A549 (cell line): ENCODE measurements around the gene DIP2C. TPM values are rescaled to one million over a fixed set of nuclear protein-coding genes. Genes with fewer than 3 reads are reported as not detected.
"Not testable (repeated sequence)": the region's sequence is repeated elsewhere in the genome, so short reads cannot be mapped to it uniquely, and the experiment has no call there.

Source experiments
- ATAC-seq, 2 experiments: fragments of 200-7000 bp in 1 of 2; fragments of >200 bp in 1 of 2; cut with Nextera tagmentation in 1 of 2; cut with Tn5 transposase in 1 of 2; 3 replicates each; pipeline versions ENCODE4 v1.8.0 to v1.9.1; 2018 to 2020; ENCODE audit warnings: mild to moderate bottlenecking in 1 of 2, moderate library complexity in 1 of 2
- CTCF ChIA-PET: fragments of 300-600 bp; sonication (Branson Sonifier 250); formaldehyde crosslinking; extraction: SDS; loops from one replicate; lab custom pipeline; 2021; ENCODE audit warnings: antibody characterized with exemption, inconsistent platforms; lab: Yijun Ruan, JAX
- POLR2A ChIA-PET: fragments of 350-600 bp; formaldehyde crosslinking; extraction: SDS; loops from one replicate; lab custom pipeline; 2021; ENCODE audit warnings: antibody characterized with exemption, inconsistent platforms; lab: Yijun Ruan, JAX
- DNase-seq, 2 experiments: peaks; one replicate each; pipeline versions ENCODE4 v3.0.0 to v3.0.0-alpha.2; 2011 to 2016; ENCODE audit warnings: low read depth in 1 of 2, low spot score in 1 of 2
- FAIRE-seq: peaks from 2 replicates; lab custom pipeline; 2011; peaks lifted over from hg19 to GRCh38; lab: Jason Lieb, UNC
- H3K27ac ChIP-seq, 2 experiments: fragments of >200 bp; sonication (Bioruptor Twin); formaldehyde crosslinking; 3 replicates each; pipeline ENCODE4 v1.5.1; 2016 to 2017
- H3K4me1 ChIP-seq: fragments of >200 bp; sonication (Bioruptor Twin); formaldehyde crosslinking; 3 replicates; pipeline ENCODE4 v1.6.1; 2016
- H3K4me2 ChIP-seq: fragments of >200 bp; sonication (Bioruptor Twin); formaldehyde crosslinking; 3 replicates; pipeline ENCODE4 v1.6.1; 2016
- H3K4me3 ChIP-seq: fragments of >200 bp; sonication (Bioruptor Twin); formaldehyde crosslinking; 3 replicates; pipeline ENCODE4 v1.5.1; 2016
- H3K9me3 ChIP-seq: fragments of >200 bp; sonication (Bioruptor Twin); formaldehyde crosslinking; 3 replicates; pipeline ENCODE4 v1.6.1; 2016
- CEBPB ChIP-seq, 2 experiments: fragments of >200 bp in 1 of 2; sonication (Bioruptor Twin) in 1 of 2; formaldehyde crosslinking in 1 of 2; IDR thresholded peaks; 2 replicates each; pipeline ENCODE4 v1.6.1; 2012 to 2016
- CHD2 ChIP-seq: fragments of 150-350 bp; IDR thresholded peaks from 2 replicates; pipeline ENCODE4 v1.6.1; 2014; ENCODE audit warnings: low read length; ENCODE audit not compliant: partially characterized antibody
- CHD4 ChIP-seq: fragments of 200-600 bp; sonication (generic); IDR thresholded peaks from 2 replicates; pipeline ENCODE4 v1.6.1; 2016; ENCODE audit warnings: antibody characterized with exemption, mild to moderate bottlenecking, borderline replicate concordance
- EHF ChIP-seq: fragments of 250-450 bp; sonication (Bioruptor Pico); IDR thresholded peaks from 2 replicates; pipeline ENCODE4 v1.5.0; 2020; ENCODE audit warnings: mild to moderate bottlenecking
- EP300 ChIP-seq, 2 experiments: fragments of >200 bp; sonication (Bioruptor Twin); formaldehyde crosslinking; IDR thresholded peaks; 2 replicates in 1 of 2; 3 replicates in 1 of 2; pipeline ENCODE4 v1.6.1; 2016 to 2017
- FOSB ChIP-seq: fragments of 250-450 bp; sonication (Bioruptor Pico); IDR thresholded peaks from 2 replicates; pipeline ENCODE4 v1.5.0; 2020; ENCODE audit warnings: mild to moderate bottlenecking, moderate library complexity
- FOSL2 ChIP-seq, 2 experiments: fragments of 450-650 bp in 1 of 2; fragments of >200 bp in 1 of 2; sonication (Bioruptor Twin) in 1 of 2; formaldehyde crosslinking; IDR thresholded peaks; 2 replicates each; pipeline versions ENCODE4 v1.5.0 to v1.6.1; 2016 to 2020; ENCODE audit warnings: mild to moderate bottlenecking in 1 of 2, moderate library complexity in 1 of 2
- GATA3 ChIP-seq: IDR thresholded peaks from 2 replicates; pipeline ENCODE4 v1.6.1; 2012; ENCODE audit warnings: borderline replicate concordance
- HEYL ChIP-seq: fragments of 250-450 bp; sonication (Bioruptor Pico); IDR thresholded peaks from 2 replicates; pipeline ENCODE4 v1.8.0; 2021; ENCODE audit warnings: mild to moderate bottlenecking, moderate library complexity
- HOXA7 ChIP-seq: fragments of 250-450 bp; sonication (Bioruptor Pico); IDR thresholded peaks from 2 replicates; pipeline ENCODE4 v1.5.0; 2020; ENCODE audit warnings: mild to moderate bottlenecking, moderate library complexity
- HOXB13 ChIP-seq: fragments of 250-450 bp; sonication (Bioruptor Pico); IDR thresholded peaks from 2 replicates; pipeline ENCODE4 v1.5.0; 2020; ENCODE audit warnings: low read depth, mild to moderate bottlenecking, moderate library complexity
- JUN ChIP-seq, 2 experiments: fragments of >200 bp; sonication (Bioruptor Twin); formaldehyde crosslinking; IDR thresholded peaks; 2 replicates in 1 of 2; 3 replicates in 1 of 2; pipeline ENCODE4 v1.6.1; 2016 to 2017
- JUNB ChIP-seq: fragments of >200 bp; sonication (Bioruptor Twin); formaldehyde crosslinking; IDR thresholded peaks from 2 replicates; pipeline ENCODE4 v1.6.1; 2016
- MAFK ChIP-seq: fragments of 450-650 bp; IDR thresholded peaks from 2 replicates; pipeline ENCODE4 v1.6.1; 2014; ENCODE audit not compliant: partially characterized antibody
- MAZ ChIP-seq: fragments of 150-350 bp; IDR thresholded peaks from 2 replicates; pipeline ENCODE4 v1.6.1; 2014; ENCODE audit warnings: antibody characterized with exemption, low read depth, low read length, borderline replicate concordance
- NFE2L2 ChIP-seq: fragments of 150-350 bp; conservative IDR thresholded peaks from 2 replicates; pipeline ENCODE4 v1.6.1; 2014; ENCODE audit warnings: low read length
- NPAS2 ChIP-seq: fragments of 250-450 bp; sonication (Bioruptor Pico); IDR thresholded peaks from 2 replicates; pipeline ENCODE4 v1.8.0; 2022; ENCODE audit warnings: mild to moderate bottlenecking, moderate library complexity, borderline replicate concordance
- POLR2A ChIP-seq: IDR thresholded peaks from 2 replicates; pipeline ENCODE4 v1.6.1; 2012; ENCODE audit warnings: mild to moderate bottlenecking, low read length
- POLR2AphosphoS2 ChIP-seq: conservative IDR thresholded peaks from 2 replicates; pipeline ENCODE4 v1.6.1; 2012; ENCODE audit warnings: low read length, improper control_type of control experiment, inconsistent platforms
- RCOR1 ChIP-seq: fragments of 150-350 bp; IDR thresholded peaks from 2 replicates; pipeline ENCODE4 v1.6.1; 2014; ENCODE audit warnings: antibody characterized with exemption, low read length, low read depth
- RNF2 ChIP-seq: fragments of 200-600 bp; sonication (generic); IDR thresholded peaks from 2 replicates; pipeline ENCODE4 v1.6.1; 2016; ENCODE audit warnings: low read depth, mild to moderate bottlenecking, antibody characterized with exemption, moderate library complexity, borderline replicate concordance
- SREBF2 ChIP-seq: fragments of 450-650 bp; IDR thresholded peaks from 2 replicates; pipeline ENCODE4 v1.6.1; 2014; ENCODE audit warnings: mild to moderate bottlenecking, moderate library complexity
- ZFP36 ChIP-seq: fragments of 450-650 bp; IDR thresholded peaks from 2 replicates; pipeline ENCODE4 v1.6.1; 2014; ENCODE audit warnings: borderline replicate concordance; ENCODE audit not compliant: partially characterized antibody
- ZSCAN20 ChIP-seq: fragments of 250-450 bp; sonication (Bioruptor Pico); IDR thresholded peaks from 2 replicates; pipeline ENCODE4 v1.8.0; 2022; ENCODE audit warnings: mild to moderate bottlenecking, moderate library complexity
- WGBS: methylation state at CpG from one replicate; pipeline ENCODE4 v1.1.6; 2017; ENCODE audit errors: missing lambda C conversion rate; 5-methylcytosine and 5-hydroxymethylcytosine counted together
- polyA plus RNA-seq, 4 experiments: library from polyadenylated mRNA; depleted of rRNA in 3 of 4; stranded (reverse); fragments of >200 nt; fragmentation: RNase III in 1 of 4; extraction: RNeasy Plus Mini Kit Qiagen cat#74134 plus additional on column Dnase treatment in 1 of 4; gene quantifications; 2 replicates in 3 of 4; 3 replicates in 1 of 4; pipeline ENCODE4 v1.2.3, GENCODE V29; 2011 to 2017
- TF ChIP-seq, protein P1 (sequence below): fragments of 250-450 bp; sonication (Bioruptor Pico); IDR thresholded peaks from 2 replicates; pipeline ENCODE4 v1.5.0; 2021; ENCODE audit warnings: mild to moderate bottlenecking, moderate library complexity, borderline replicate concordance
- TF ChIP-seq, protein P2 (sequence below): IDR thresholded peaks from 2 replicates; pipeline ENCODE4 v1.6.1; 2012
- TF ChIP-seq, protein P3 (sequence below): fragments of 450-650 bp; IDR thresholded peaks from 2 replicates; pipeline ENCODE4 v1.6.1; 2014; ENCODE audit warnings: antibody characterized with exemption
- TF ChIP-seq, protein P4 (sequence below): IDR thresholded peaks from 2 replicates; pipeline ENCODE4 v1.6.1; 2012

Gene DIP2C
- polyA plus RNA-seq, 2 of the 4 experiments (the other 2 are of a cell fraction) = 3.7 to 5.0 TPM

DNA sequence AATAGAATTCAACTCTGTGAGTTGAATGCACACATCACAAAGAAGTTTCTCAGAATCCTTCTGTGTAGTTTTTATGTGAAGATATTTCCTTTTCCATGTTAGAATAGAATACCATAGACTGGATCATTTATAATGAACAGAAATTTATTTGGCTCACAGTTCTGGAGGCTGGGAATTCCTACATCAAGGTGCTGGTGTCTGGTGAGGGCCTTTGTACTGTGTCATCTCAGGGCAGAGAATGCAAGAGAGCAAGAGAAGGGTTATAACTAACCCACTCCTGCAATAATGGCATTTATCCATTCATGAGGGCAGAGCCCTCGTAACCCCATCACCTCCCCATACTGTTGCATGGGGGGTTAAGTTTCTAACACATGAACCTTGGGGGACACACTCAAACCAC lies 18.4 kb upstream of the DIP2C start:
- Histone ChIP-seq H3K27ac (no peak overlapping the region), H3K9me3 (peaks cover 8% of the 10 kb centered on the region; the same call in 2 of the 3 replicates), H3K4me2 (no peak overlapping the region), H3K4me1 (no peaks in the 10 kb centered on the region), H3K4me3 (no peak overlapping the region)
- ATAC-seq (no peak), DNase-seq (no peak), FAIRE-seq (no peak)
- ChIA-PET CTCF (no interaction called here), POLR2A (no interaction called here)
- 6% methylated on average over 1 of the region's 1 CpG for WGBS
- no peak for TF ChIP-seq JUN (IDR thresholded peaks at IDR 0.05)
- TF ChIP-seq SREBF2 = no peak
- no peak for TF ChIP-seq MAFK
- TF ChIP-seq POLR2AphosphoS2 = no peak
- TF ChIP-seq CEBPB (IDR thresholded peaks at IDR 0.05) = no peak
- no peak for TF ChIP-seq JUNB
- no peak for TF ChIP-seq HEYL (CRISPR knock-in tag)
- TF ChIP-seq, protein P1, sequence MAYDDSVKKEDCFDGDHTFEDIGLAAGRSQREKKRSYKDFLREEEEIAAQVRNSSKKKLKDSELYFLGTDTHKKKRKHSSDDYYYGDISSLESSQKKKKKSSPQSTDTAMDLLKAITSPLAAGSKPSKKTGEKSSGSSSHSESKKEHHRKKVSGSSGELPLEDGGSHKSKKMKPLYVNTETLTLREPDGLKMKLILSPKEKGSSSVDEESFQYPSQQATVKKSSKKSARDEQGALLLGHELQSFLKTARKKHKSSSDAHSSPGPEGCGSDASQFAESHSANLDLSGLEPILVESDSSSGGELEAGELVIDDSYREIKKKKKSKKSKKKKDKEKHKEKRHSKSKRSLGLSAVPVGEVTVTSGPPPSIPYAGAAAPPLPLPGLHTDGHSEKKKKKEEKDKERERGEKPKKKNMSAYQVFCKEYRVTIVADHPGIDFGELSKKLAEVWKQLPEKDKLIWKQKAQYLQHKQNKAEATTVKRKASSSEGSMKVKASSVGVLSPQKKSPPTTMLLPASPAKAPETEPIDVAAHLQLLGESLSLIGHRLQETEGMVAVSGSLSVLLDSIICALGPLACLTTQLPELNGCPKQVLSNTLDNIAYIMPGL (CRISPR knock-in tag) = no peak
- TF ChIP-seq POLR2A = no peak
- TF ChIP-seq NFE2L2 = no peak
- TF ChIP-seq CHD4 = no peak
- TF ChIP-seq NPAS2 (CRISPR knock-in tag) = no peak

DNA sequence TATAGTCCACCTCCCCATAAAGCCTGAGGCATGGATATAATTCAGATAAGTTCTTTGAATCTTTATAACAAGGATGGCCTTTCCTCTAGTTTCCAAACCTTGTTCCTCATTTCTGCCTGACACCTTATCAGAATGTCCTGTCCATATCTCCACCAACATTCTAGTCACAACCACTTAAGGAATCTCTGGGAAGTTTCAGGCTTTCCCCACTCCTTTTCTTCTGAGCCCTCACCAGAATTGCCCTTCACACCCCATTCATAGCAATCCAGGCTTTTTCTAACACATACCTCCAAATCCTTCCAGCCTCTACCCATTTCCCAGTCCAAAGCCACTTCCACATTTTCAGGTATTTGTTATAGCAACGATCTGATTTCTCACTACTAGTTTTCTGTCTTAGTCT lies 18.0 kb upstream of the DIP2C start:
- POLR2A ChIA-PET = no interaction called here
- TF ChIP-seq RNF2 (no peak), ZSCAN20 (CRISPR knock-in tag) (no peak), ZFP36 (no peak), HOXA7 (no peak), NPAS2 (CRISPR knock-in tag) (no peak), FOSL2 (IDR thresholded peaks at IDR 0.05) (no peak), FOSL2 (CRISPR knock-in tag; IDR thresholded peaks at IDR 0.05) (no peak), CHD2 (no peak)
- TF ChIP-seq, protein P2, sequence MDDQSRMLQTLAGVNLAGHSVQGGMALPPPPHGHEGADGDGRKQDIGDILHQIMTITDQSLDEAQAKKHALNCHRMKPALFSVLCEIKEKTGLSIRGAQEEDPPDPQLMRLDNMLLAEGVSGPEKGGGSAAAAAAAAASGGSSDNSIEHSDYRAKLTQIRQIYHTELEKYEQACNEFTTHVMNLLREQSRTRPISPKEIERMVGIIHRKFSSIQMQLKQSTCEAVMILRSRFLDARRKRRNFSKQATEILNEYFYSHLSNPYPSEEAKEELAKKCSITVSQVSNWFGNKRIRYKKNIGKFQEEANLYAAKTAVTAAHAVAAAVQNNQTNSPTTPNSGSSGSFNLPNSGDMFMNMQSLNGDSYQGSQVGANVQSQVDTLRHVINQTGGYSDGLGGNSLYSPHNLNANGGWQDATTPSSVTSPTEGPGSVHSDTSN = no peak
- TF ChIP-seq, protein P3, sequence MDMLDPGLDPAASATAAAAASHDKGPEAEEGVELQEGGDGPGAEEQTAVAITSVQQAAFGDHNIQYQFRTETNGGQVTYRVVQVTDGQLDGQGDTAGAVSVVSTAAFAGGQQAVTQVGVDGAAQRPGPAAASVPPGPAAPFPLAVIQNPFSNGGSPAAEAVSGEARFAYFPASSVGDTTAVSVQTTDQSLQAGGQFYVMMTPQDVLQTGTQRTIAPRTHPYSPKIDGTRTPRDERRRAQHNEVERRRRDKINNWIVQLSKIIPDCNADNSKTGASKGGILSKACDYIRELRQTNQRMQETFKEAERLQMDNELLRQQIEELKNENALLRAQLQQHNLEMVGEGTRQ = no peak
- no peak overlapping the region for H3K4me2 ChIP-seq
- H3K27ac ChIP-seq = no peak overlapping the region
- no peak for FAIRE-seq
- CTCF ChIA-PET = no interaction called here
- no peak for DNase-seq
- H3K4me3 ChIP-seq = no peak overlapping the region
- peaks cover 11% of the 10 kb centered on the region for H3K9me3 ChIP-seq
- no peaks in the 10 kb centered on the region for H3K4me1 ChIP-seq
- no peak for ATAC-seq
- 4% methylated on average over 1 of the region's 1 CpG for WGBS

DNA sequence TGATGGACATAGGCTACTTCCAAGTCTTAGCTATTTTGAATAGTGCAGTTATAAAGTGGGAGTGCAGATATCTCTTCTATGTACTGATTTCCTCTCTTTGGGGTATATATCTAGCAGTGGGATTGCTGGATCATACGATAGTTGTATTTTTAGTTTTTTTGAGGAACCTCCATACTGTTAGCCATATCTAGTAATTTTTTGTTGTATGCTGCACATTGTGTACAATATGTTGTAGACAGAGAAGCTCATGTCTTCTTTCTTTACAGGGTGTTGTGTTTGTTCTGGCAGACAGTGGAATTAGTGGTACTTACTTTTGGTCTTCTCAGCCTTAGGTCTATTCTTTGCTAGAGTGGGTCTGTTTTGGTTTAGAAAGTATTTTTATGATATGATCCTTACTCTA lies 13.7 kb upstream of the DIP2C start:
- ATAC-seq (no peak), FAIRE-seq (no peak), DNase-seq (no peak)
- H3K4me1 ChIP-seq = no peaks in the 10 kb centered on the region
- TF ChIP-seq, protein P4, sequence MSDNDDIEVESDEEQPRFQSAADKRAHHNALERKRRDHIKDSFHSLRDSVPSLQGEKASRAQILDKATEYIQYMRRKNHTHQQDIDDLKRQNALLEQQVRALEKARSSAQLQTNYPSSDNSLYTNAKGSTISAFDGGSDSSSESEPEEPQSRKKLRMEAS = no peak
- TF ChIP-seq, protein P2 = no peak
- TF ChIP-seq POLR2A = no peak
- TF ChIP-seq EP300 (IDR thresholded peaks at IDR 0.05) = no peak
- no peak for TF ChIP-seq JUNB
- TF ChIP-seq RCOR1 = no peak
- no peak for TF ChIP-seq MAZ
- TF ChIP-seq ZSCAN20 (CRISPR knock-in tag) = no peak
- no peak for TF ChIP-seq HOXB13 (CRISPR knock-in tag)
- no peak for TF ChIP-seq FOSB (CRISPR knock-in tag)
- TF ChIP-seq NFE2L2 = no peak
- TF ChIP-seq EHF (CRISPR knock-in tag) = no peak
- TF ChIP-seq GATA3 = no peak
- no peak overlapping the region for H3K4me3 ChIP-seq
- WGBS = 56% methylated on average over 1 of the region's 1 CpG
- ChIA-PET POLR2A (no interaction called here), CTCF (interaction anchor here (1.4 kb wide), 1 partner anchor 19 kb away, joined by 3 read pairs; no protein-coding TSS in a partner anchor)
- peaks cover 12% of the 10 kb centered on the region for H3K9me3 ChIP-seq
- H3K27ac ChIP-seq = no peak overlapping the region
- no peak overlapping the region for H3K4me2 ChIP-seq

DNA sequence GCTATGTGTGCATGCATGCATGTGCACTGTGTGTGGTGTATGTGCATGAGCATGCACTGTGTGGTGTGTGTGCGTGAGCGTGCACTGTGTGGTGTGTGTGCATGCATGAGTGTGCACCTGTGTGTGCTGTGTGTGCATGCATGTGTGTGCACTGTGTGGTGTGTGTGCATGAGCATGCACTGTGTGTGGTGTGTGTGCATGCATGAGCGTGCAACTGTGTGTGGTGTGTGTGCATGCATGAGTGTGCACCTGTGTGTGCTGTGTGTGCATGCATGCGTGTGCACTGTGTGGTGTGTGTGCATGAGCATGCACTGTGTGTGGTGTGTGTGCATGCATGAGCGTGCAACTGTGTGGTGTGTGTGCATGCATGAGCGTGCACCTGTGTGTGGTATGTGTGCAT lies 10.7 kb upstream of the DIP2C start:
- H3K27ac ChIP-seq, ATAC-seq, H3K4me1 ChIP-seq, H3K4me2 ChIP-seq, FAIRE-seq, DNase-seq, H3K4me3 ChIP-seq, CTCF ChIA-PET, POLR2A ChIA-PET: not testable (repeated sequence)
- WGBS = 51% methylated on average over 4 of the region's 6 CpGs
- peaks cover 12% of the 10 kb centered on the region for H3K9me3 ChIP-seq
